Retinal pigment epithelial cell (primary cell): ENCODE results near the gene CHEK1.
"Not testable (repeated sequence)": the region's sequence is repeated elsewhere in the genome, so short reads cannot be mapped to it uniquely, and the experiment has no call there.

ENCODE experiments used
- DNase-seq: peaks from one replicate; pipeline ENCODE4 v3.0.0-alpha.2; 2010; ENCODE audit warnings: low read depth
- H3K4me3 ChIP-seq: 2 replicates; pipeline ENCODE4 v1.5.1; 2011; ENCODE audit warnings: mild to moderate bottlenecking, low read length, control low read depth, moderate library complexity
- CTCF ChIP-seq: conservative IDR thresholded peaks from 2 replicates; pipeline ENCODE4 v1.5.1; 2011; ENCODE audit warnings: low read depth, low read length, control low read depth, inconsistent platforms

Gene CHEK1

GRCh38 chr11:125689274-125689859, 64.4 kb downstream of the CHEK1 start:
- H3K4me3 ChIP-seq, result no peak overlapping the region
- no peak for TF ChIP-seq CTCF
- DNase-seq, result no peak

GRCh38 chr11:125690006-125690405, 65.0 kb downstream of the CHEK1 start:
- no peak for TF ChIP-seq CTCF
- no peak for DNase-seq
- no peak overlapping the region for H3K4me3 ChIP-seq

- no peak for TF ChIP-seq CTCF
- DNase-seq, result no peak
- no peak overlapping the region for H3K4me3 ChIP-seq
Measured at GRCh38 chr11:125692887-125693286, 67.9 kb downstream of the CHEK1 start.

GRCh38 chr11:125694951-125695350, 70.0 kb downstream of the CHEK1 start:
- DNase-seq, result no peak
- no peak for TF ChIP-seq CTCF
- no peak overlapping the region for H3K4me3 ChIP-seq

GRCh38 chr11:125701018-125701610, 76.2 kb downstream of the CHEK1 start:
- TF ChIP-seq CTCF, result no peak
- DNase-seq, result no peak
- H3K4me3 ChIP-seq, result no peak overlapping the region

GRCh38 chr11:125701858-125702621, 77.1 kb downstream of the CHEK1 start:
- no peak for TF ChIP-seq CTCF
- no peak overlapping the region for H3K4me3 ChIP-seq
- no peak for DNase-seq

GRCh38 chr11:125704686-125705085, 79.7 kb downstream of the CHEK1 start:
- DNase-seq, H3K4me3 ChIP-seq: not testable (repeated sequence)
